Chondrocyte (in vitro differentiated cells): ENCODE results near the gene PHC3. TPM values are rescaled to one million over a fixed set of nuclear protein-coding genes. Genes with fewer than 3 reads are reported as not detected.

Source experiments
- DNase-seq: peaks from one replicate; pipeline ENCODE4 v3.0.0; 2021; ENCODE audit warnings: mixed read lengths, low spot score
- H3K27ac Mint-ChIP-seq: one replicate; pipeline ENCODE4 v1.8.0; 2021; ENCODE audit warnings: mild to moderate bottlenecking, moderate library complexity, mixed read lengths; ENCODE audit not compliant: unreplicated experiment
- H3K27me3 Mint-ChIP-seq: 2 replicates; pipeline ENCODE4 v1.8.0; 2021; ENCODE audit warnings: low read depth, mixed read lengths
- H3K36me3 Mint-ChIP-seq: 2 replicates; pipeline ENCODE4 v1.8.0; 2021; ENCODE audit warnings: low read depth, mixed read lengths
- H3K4me1 Mint-ChIP-seq: 2 replicates; pipeline ENCODE4 v1.8.0; 2021; ENCODE audit warnings: low read depth, mild to moderate bottlenecking, mixed read lengths
- H3K4me3 Mint-ChIP-seq: one replicate; pipeline ENCODE4 v1.8.0; 2021; ENCODE audit warnings: mild to moderate bottlenecking, moderate library complexity, mixed read lengths; ENCODE audit not compliant: unreplicated experiment
- H3K9me3 Mint-ChIP-seq: 2 replicates; pipeline ENCODE4 v1.8.0; 2021; ENCODE audit warnings: low read depth, mixed read lengths
- total RNA-seq: library from RNA; stranded (reverse); gene quantifications from 3 replicates; pipeline ENCODE4 v1.2.1, GENCODE V29; 2021
- TF ChIP-seq, protein P1 (sequence below): fragments of 200-600 bp; sonication (generic); IDR thresholded peaks from 2 replicates; pipeline ENCODE4 v1.5.0; 2021; ENCODE audit warnings: antibody characterized with exemption, mild to moderate bottlenecking, moderate library complexity

The PHC3 gene
- total RNA-seq, 1 donor from 2014 or later: 45.8 TPM

DNA sequence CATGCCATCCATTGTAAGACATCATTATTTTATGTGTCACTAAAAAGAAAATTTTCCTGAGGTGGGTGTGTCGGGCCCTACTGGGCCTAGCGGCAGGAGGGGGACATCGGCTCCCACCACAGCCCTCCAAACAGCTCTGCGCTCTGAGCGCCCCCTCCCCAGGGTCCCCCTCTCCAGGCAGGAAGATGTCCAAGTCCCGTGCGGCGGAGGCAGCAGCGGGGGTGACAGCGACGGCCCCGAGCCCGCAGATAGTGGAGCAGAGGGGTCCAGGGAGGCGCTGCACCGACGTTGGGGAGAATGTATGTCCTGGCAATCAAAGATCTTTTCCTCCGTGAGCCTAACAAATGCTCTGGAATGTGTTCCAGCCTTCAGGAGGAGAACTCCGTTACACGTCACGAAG, 119.5 kb downstream of the PHC3 start:
- no peak for DNase-seq
- no peaks in the 10 kb centered on the region for H3K9me3 Mint-ChIP-seq
- no peaks in the 10 kb centered on the region for H3K27me3 Mint-ChIP-seq

DNA sequence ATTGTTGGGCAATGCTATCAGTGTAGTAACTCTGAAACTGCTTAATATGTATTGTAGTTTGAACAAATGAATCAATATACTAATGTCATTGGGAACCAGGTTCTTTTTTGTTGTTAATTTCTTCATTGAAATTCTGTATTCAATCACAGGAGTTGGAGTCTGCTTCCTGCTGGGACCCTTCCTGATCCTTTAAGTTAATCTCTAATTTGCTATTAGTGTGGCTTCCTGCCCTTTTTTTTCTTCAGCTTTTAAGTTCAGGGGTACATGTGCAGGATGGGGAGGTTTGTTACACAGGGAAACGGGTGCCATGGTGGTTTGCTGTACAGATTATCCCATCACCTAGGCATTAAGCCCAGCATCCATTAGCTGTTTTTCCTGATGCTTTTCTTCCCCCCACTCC, 122.1 kb downstream of the PHC3 start:
- Mint-ChIP-seq H3K27ac (no peak overlapping the region), H3K9me3 (no peaks in the 10 kb centered on the region), H3K36me3 (no peaks in the 10 kb centered on the region), H3K27me3 (no peaks in the 10 kb centered on the region), H3K4me1 (no peaks in the 10 kb centered on the region), H3K4me3 (no peak overlapping the region)
- TF ChIP-seq, protein P1, sequence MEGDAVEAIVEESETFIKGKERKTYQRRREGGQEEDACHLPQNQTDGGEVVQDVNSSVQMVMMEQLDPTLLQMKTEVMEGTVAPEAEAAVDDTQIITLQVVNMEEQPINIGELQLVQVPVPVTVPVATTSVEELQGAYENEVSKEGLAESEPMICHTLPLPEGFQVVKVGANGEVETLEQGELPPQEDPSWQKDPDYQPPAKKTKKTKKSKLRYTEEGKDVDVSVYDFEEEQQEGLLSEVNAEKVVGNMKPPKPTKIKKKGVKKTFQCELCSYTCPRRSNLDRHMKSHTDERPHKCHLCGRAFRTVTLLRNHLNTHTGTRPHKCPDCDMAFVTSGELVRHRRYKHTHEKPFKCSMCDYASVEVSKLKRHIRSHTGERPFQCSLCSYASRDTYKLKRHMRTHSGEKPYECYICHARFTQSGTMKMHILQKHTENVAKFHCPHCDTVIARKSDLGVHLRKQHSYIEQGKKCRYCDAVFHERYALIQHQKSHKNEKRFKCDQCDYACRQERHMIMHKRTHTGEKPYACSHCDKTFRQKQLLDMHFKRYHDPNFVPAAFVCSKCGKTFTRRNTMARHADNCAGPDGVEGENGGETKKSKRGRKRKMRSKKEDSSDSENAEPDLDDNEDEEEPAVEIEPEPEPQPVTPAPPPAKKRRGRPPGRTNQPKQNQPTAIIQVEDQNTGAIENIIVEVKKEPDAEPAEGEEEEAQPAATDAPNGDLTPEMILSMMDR: no peak
- no peak for DNase-seq

More for the DNA sequence above, 119.5 kb downstream of the PHC3 start:
- Mint-ChIP-seq H3K4me1 (no peaks in the 10 kb centered on the region), H3K4me3 (no peak overlapping the region), H3K36me3 (no peaks in the 10 kb centered on the region), H3K27ac (no peak overlapping the region)
- TF ChIP-seq, protein P1: no peak

DNA sequence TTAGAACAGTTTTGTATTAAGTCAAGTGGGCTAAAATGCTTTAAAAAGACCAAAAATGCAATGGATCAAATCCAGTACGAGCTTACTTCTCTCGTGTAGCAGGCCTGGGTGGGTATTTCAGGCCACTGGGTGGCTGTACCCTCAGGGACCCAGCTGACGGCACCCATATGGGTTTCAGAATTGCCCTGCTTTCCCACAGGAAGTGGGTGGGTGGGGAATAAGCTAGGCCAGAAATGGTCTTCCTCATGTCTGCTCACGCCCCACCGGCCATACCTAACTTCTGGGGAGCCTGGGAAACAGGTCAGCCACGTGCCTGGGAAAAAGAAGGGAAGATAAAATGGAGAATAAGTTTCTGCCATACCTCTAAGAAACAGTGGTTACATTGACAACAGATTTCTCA, 123.4 kb downstream of the PHC3 start:
- H3K4me3 Mint-ChIP-seq: no peak overlapping the region
- no peak overlapping the region for H3K27ac Mint-ChIP-seq
- H3K36me3 Mint-ChIP-seq: no peaks in the 10 kb centered on the region
- H3K9me3 Mint-ChIP-seq: no peaks in the 10 kb centered on the region
- DNase-seq: no peak
- TF ChIP-seq, protein P1: no peak
- no peaks in the 10 kb centered on the region for H3K27me3 Mint-ChIP-seq
- H3K4me1 Mint-ChIP-seq: no peaks in the 10 kb centered on the region

DNA sequence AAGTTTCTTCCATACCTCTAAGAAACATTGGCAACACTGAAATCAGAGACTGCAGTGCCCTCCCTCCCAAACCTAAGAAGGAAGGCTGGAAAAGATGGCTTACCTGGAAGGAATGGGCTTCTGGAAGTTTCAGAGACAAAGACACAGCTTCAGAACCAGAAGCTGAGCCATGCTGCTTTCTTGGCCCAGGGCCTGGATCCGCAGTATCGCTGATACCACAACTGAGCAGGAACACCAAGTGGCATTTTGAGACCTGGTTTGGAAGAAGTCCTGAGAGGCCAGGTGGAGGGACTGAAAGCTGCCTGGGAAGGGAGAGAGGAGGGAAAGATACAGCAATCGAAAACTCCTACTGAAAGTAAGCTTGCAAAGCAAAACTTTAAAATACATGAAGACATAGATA, 124.0 kb downstream of the PHC3 start:
- TF ChIP-seq, protein P1: no peak
- peaks cover 1% of the 10 kb centered on the region for H3K36me3 Mint-ChIP-seq
- H3K4me1 Mint-ChIP-seq: no peaks in the 10 kb centered on the region
- DNase-seq: no peak
- peaks cover 3% of the 10 kb centered on the region for H3K9me3 Mint-ChIP-seq
- H3K4me3 Mint-ChIP-seq: no peak overlapping the region
- no peak overlapping the region for H3K27ac Mint-ChIP-seq
- no peaks in the 10 kb centered on the region for H3K27me3 Mint-ChIP-seq

DNA sequence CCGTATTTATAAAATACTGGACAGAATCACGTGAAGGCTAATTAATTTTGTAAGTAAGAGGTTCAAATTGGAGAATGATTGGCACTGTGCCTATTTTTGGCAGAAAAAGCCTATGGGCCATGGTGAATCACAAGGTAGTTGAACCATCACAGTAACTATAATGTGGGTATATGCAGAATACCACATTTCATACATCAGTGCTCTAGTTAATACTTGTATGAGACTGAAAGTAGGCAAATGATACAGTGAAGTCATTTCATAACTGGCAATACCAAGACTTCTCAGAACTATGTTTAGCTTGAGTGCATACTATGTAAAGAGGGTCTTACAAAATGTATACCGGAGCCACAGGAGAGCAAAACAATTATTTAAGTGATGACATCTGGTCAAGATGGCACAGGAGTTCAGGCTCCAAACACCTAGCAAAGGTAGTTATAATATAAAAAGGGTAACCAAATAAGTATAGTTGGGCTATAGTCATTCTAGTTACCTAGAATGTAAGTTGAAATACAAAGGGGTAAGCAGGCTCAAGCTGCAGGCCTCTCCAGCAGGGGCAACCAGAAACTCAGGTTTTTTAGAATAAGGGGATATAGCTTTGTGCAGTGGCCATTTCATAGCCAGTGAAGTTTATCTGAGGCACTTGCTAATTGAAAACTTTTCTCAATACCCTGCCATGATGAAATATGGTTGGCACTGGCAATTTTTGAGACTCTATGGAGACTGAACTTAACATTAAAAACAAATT, 124.7 kb downstream of the PHC3 start:
- Mint-ChIP-seq H3K4me3 (no peak overlapping the region), H3K27ac (no peak overlapping the region), H3K9me3 (peaks cover 6% of the 10 kb centered on the region), H3K36me3 (peaks cover 1% of the 10 kb centered on the region), H3K4me1 (no peaks in the 10 kb centered on the region), H3K27me3 (no peaks in the 10 kb centered on the region)
- DNase-seq: no peak
- TF ChIP-seq, protein P1: no peak
